ENCODE measurements around the gene TAF11L13.

- TF ChIP-seq POU2F2 (IDR thresholded peaks at IDR 0.05; ENCODE audit: low read depth, low read length) (no peak), POLR2AphosphoS5 (IDR thresholded peaks at IDR 0.05; ENCODE audit: low read depth, low read length) (no peak)
Observed at GRCh38 chr5:17670353-17670752, 38.5 kb downstream of the TAF11L13 start.

All from GM12891 (cell line).